Fibroblast of lung (primary cell): ENCODE results near the gene MAOA. TPM values are rescaled to one million over a fixed set of nuclear protein-coding genes. Genes with fewer than 3 reads are reported as not detected.

Experiments used
- DNase-seq, 2 donors: peaks; one replicate each; pipeline versions ENCODE4 v3.0.0 to v3.0.0-alpha.2; 2010; ENCODE audit warnings: low read depth in 2 of 2
- H2AFZ ChIP-seq: 2 replicates; pipeline ENCODE4 v1.5.1; 2012; ENCODE audit warnings: low read length, control low read depth, inconsistent platforms
- H3K27ac ChIP-seq: 2 replicates; pipeline ENCODE4 v1.5.1; 2011; ENCODE audit warnings: low read length, control low read depth; ENCODE audit not compliant: insufficient read depth
- H3K27me3 ChIP-seq: 2 replicates; pipeline ENCODE4 v1.5.1; 2011; ENCODE audit warnings: mild to moderate bottlenecking, low read length; ENCODE audit not compliant: control insufficient read depth, insufficient read depth
- H3K36me3 ChIP-seq: 2 replicates; pipeline ENCODE4 v1.5.1; 2011; ENCODE audit warnings: low read length; ENCODE audit not compliant: control insufficient read depth, insufficient read depth
- H3K4me1 ChIP-seq: 2 replicates; pipeline ENCODE4 v1.5.1; 2011; ENCODE audit warnings: low read length; ENCODE audit not compliant: control insufficient read depth, insufficient read depth; ENCODE audit errors: extremely low read depth
- H3K4me2 ChIP-seq: 2 replicates; pipeline ENCODE4 v1.5.1; 2011; ENCODE audit warnings: low read length, control low read depth; ENCODE audit not compliant: insufficient read depth; ENCODE audit errors: extremely low read depth
- H3K4me3 ChIP-seq, 4 experiments: fragments of 200-600 bp in 1 of 4; sonication (generic) in 1 of 4; replicated peaks in 1 of 4; 2 replicates each; pipeline ENCODE4 v1.5.1; 2011 to 2016; ENCODE audit warnings: low read length in 4 of 4, low read depth in 3 of 4, mild to moderate bottlenecking in 3 of 4, control low read depth in 2 of 4, inconsistent platforms in 1 of 4, mixed read lengths in 1 of 4; ENCODE audit not compliant: insufficient read depth in 1 of 4; ENCODE audit errors: control extremely low read depth in 1 of 4
- H3K79me2 ChIP-seq: 2 replicates; pipeline ENCODE4 v1.5.1; 2012; ENCODE audit warnings: mild to moderate bottlenecking, low read length, inconsistent platforms; ENCODE audit not compliant: control insufficient read depth, insufficient read depth
- H3K9ac ChIP-seq: 2 replicates; pipeline ENCODE4 v1.5.1; 2011; ENCODE audit warnings: mild to moderate bottlenecking, low read length, control low read depth; ENCODE audit not compliant: insufficient read depth
- H3K9me3 ChIP-seq: 2 replicates; pipeline ENCODE4 v1.5.1; 2012; ENCODE audit warnings: low read depth, low read length; ENCODE audit not compliant: control insufficient read depth, insufficient read depth
- H4K20me1 ChIP-seq: 2 replicates; pipeline ENCODE4 v1.5.1; 2011; ENCODE audit warnings: low read length; ENCODE audit not compliant: control insufficient read depth, insufficient read depth; ENCODE audit errors: extremely low read depth
- CTCF ChIP-seq, 2 donors: IDR thresholded peaks in 1 of 2; conservative IDR thresholded peaks in 1 of 2; 1 replicate in 1 of 2; 2 replicates in 1 of 2; pipeline ENCODE4 v1.5.1; 2011 to 2012; ENCODE audit warnings: low read length in 2 of 2, control low read depth in 1 of 2, inconsistent platforms in 1 of 2, low read depth in 1 of 2, mild to moderate bottlenecking in 1 of 2
- EZH2 ChIP-seq: IDR thresholded peaks from 2 replicates; pipeline ENCODE4 v1.5.1; 2012; ENCODE audit warnings: low read length, control low read depth, mild to moderate bottlenecking; ENCODE audit errors: missing control alignments
- polyA plus RNA-seq, 2 donors: library from polyadenylated mRNA; depleted of rRNA in 1 of 2; stranded (reverse) in 1 of 2; unstranded in 1 of 2; fragments of >200 nt; gene quantifications; 2 replicates each; pipeline ENCODE4 v1.2.1, GENCODE V29; 2011 to 2012; ENCODE audit warnings: missing spikeins in 1 of 2
- total RNA-seq: library from RNA; depleted of rRNA; stranded (reverse); fragments of >200 nt; gene quantifications from 2 replicates; pipeline ENCODE4 v1.2.1, GENCODE V29; 2014

The MAOA gene
- total and polyA plus RNA-seq, 2 donors (not counting 1 experiment from before 2014, with no cell fraction given), result 12.8 to 27.6 TPM

- no peak overlapping the region for H3K27ac ChIP-seq
- TF ChIP-seq EZH2 (no peak), CTCF (conservative IDR thresholded peaks at IDR 0.05 in 1 of 2, IDR thresholded peaks at IDR 0.05 in 1 of 2; ENCODE audit: low read depth in 1 of 2, low read length in 2 of 2) (no peak)
- H3K27me3 ChIP-seq, result no peaks in the 10 kb centered on the region
- no peaks in the 10 kb centered on the region for H3K9me3 ChIP-seq
- no peaks in the 10 kb centered on the region for H3K4me1 ChIP-seq
- no peak overlapping the region for H3K9ac ChIP-seq
- no peaks in the 10 kb centered on the region for H4K20me1 ChIP-seq
- no peak overlapping the region for H3K4me3 ChIP-seq
- H3K79me2 ChIP-seq, result no peaks in the 10 kb centered on the region
- no peak for DNase-seq
- no peak overlapping the region for H2AFZ ChIP-seq
- no peak overlapping the region for H3K4me2 ChIP-seq
- H3K36me3 ChIP-seq, result no peaks in the 10 kb centered on the region
Observed at GRCh38 chrX:43733699-43734098, 77.6 kb downstream of the MAOA start.

GRCh38 chrX:43734444-43734843 is 78.3 kb downstream of the MAOA start:
- H3K9ac ChIP-seq, result no peak overlapping the region
- H3K4me2 ChIP-seq, result no peak overlapping the region
- H3K4me3 ChIP-seq, result no peak overlapping the region
- TF ChIP-seq CTCF (conservative IDR thresholded peaks at IDR 0.05 in 1 of 2, IDR thresholded peaks at IDR 0.05 in 1 of 2; ENCODE audit: low read depth in 1 of 2, low read length in 2 of 2), result no peak
- no peak for TF ChIP-seq EZH2
- no peaks in the 10 kb centered on the region for H3K9me3 ChIP-seq
- H3K79me2 ChIP-seq, result no peaks in the 10 kb centered on the region
- no peaks in the 10 kb centered on the region for H4K20me1 ChIP-seq
- H3K27ac ChIP-seq, result no peak overlapping the region
- no peaks in the 10 kb centered on the region for H3K4me1 ChIP-seq
- DNase-seq, result no peak
- H3K27me3 ChIP-seq, result no peaks in the 10 kb centered on the region
- H3K36me3 ChIP-seq, result no peaks in the 10 kb centered on the region
- H2AFZ ChIP-seq, result no peak overlapping the region

- Histone ChIP-seq H2AFZ (no peak overlapping the region), H3K4me2 (no peak overlapping the region), H3K4me3 (no peak overlapping the region), H3K4me1 (no peaks in the 10 kb centered on the region), H3K79me2 (no peaks in the 10 kb centered on the region), H3K27ac (no peak overlapping the region), H3K9ac (no peak overlapping the region), H3K9me3 (no peaks in the 10 kb centered on the region), H3K27me3 (no peaks in the 10 kb centered on the region), H4K20me1 (no peaks in the 10 kb centered on the region), H3K36me3 (no peaks in the 10 kb centered on the region)
- TF ChIP-seq CTCF (conservative IDR thresholded peaks at IDR 0.05 in 1 of 2, IDR thresholded peaks at IDR 0.05 in 1 of 2; ENCODE audit: low read depth in 1 of 2, low read length in 2 of 2) (no peak), EZH2 (no peak)
- DNase-seq, result no peak
Observed at GRCh38 chrX:43735534-43735933, 79.4 kb downstream of the MAOA start.
